ENCODE data around the gene SH3TC2. TPM values are rescaled to one million over a fixed set of nuclear protein-coding genes. Genes with fewer than 3 reads are reported as not detected.

The SH3TC2 gene
- total RNA-seq, 1 donor from 2014 or later: 0.25 TPM

GRCh38 chr5:149094996-149095395 is 32.1 kb upstream of the SH3TC2 start:
- Mint-ChIP-seq H3K4me1 (ENCODE audit: low read depth, unreplicated experiment) (no peaks in the 10 kb centered on the region), H3K27ac (ENCODE audit: unreplicated experiment) (no peak overlapping the region), H3K9me3 (ENCODE audit: unreplicated experiment) (peaks cover 10% of the 10 kb centered on the region), H3K36me3 (ENCODE audit: unreplicated experiment) (peaks cover 16% of the 10 kb centered on the region), H3K4me3 (ENCODE audit: unreplicated experiment) (no peak overlapping the region), H3K27me3 (ENCODE audit: unreplicated experiment) (no peaks in the 10 kb centered on the region)
- TF ChIP-seq, protein P1, sequence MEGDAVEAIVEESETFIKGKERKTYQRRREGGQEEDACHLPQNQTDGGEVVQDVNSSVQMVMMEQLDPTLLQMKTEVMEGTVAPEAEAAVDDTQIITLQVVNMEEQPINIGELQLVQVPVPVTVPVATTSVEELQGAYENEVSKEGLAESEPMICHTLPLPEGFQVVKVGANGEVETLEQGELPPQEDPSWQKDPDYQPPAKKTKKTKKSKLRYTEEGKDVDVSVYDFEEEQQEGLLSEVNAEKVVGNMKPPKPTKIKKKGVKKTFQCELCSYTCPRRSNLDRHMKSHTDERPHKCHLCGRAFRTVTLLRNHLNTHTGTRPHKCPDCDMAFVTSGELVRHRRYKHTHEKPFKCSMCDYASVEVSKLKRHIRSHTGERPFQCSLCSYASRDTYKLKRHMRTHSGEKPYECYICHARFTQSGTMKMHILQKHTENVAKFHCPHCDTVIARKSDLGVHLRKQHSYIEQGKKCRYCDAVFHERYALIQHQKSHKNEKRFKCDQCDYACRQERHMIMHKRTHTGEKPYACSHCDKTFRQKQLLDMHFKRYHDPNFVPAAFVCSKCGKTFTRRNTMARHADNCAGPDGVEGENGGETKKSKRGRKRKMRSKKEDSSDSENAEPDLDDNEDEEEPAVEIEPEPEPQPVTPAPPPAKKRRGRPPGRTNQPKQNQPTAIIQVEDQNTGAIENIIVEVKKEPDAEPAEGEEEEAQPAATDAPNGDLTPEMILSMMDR (IDR thresholded peaks at IDR 0.05; ENCODE audit: partially characterized antibody, unreplicated experiment): no peak
- DNase-seq: no peak

GRCh38 chr5:149093625-149094024 is 30.8 kb upstream of the SH3TC2 start:
- H3K27me3 Mint-ChIP-seq (ENCODE audit: unreplicated experiment): no peaks in the 10 kb centered on the region
- no peak overlapping the region for H3K27ac Mint-ChIP-seq (ENCODE audit: unreplicated experiment)
- no peak overlapping the region for H3K4me3 Mint-ChIP-seq (ENCODE audit: unreplicated experiment)
- H3K36me3 Mint-ChIP-seq (ENCODE audit: unreplicated experiment): peaks cover 8% of the 10 kb centered on the region
- H3K4me1 Mint-ChIP-seq (ENCODE audit: low read depth, unreplicated experiment): no peaks in the 10 kb centered on the region
- no peak for DNase-seq
- TF ChIP-seq, protein P1 (IDR thresholded peaks at IDR 0.05; ENCODE audit: partially characterized antibody, unreplicated experiment): no peak
- peaks cover 10% of the 10 kb centered on the region for H3K9me3 Mint-ChIP-seq (ENCODE audit: unreplicated experiment)

GRCh38 chr5:149089796-149090195 is 26.9 kb upstream of the SH3TC2 start:
- DNase-seq: no peak
- no peak overlapping the region for H3K27ac Mint-ChIP-seq (ENCODE audit: unreplicated experiment)
- peaks cover 2% of the 10 kb centered on the region for H3K9me3 Mint-ChIP-seq (ENCODE audit: unreplicated experiment)
- no peaks in the 10 kb centered on the region for H3K4me1 Mint-ChIP-seq (ENCODE audit: low read depth, unreplicated experiment)
- H3K36me3 Mint-ChIP-seq (ENCODE audit: unreplicated experiment): peaks cover 14% of the 10 kb centered on the region
- H3K4me3 Mint-ChIP-seq (ENCODE audit: unreplicated experiment): no peak overlapping the region
- TF ChIP-seq, protein P1 (IDR thresholded peaks at IDR 0.05; ENCODE audit: partially characterized antibody, unreplicated experiment): no peak
- H3K27me3 Mint-ChIP-seq (ENCODE audit: unreplicated experiment): no peaks in the 10 kb centered on the region

- H3K36me3 Mint-ChIP-seq (ENCODE audit: unreplicated experiment): peaks cover 14% of the 10 kb centered on the region
- no peaks in the 10 kb centered on the region for H3K4me1 Mint-ChIP-seq (ENCODE audit: low read depth, unreplicated experiment)
- no peaks in the 10 kb centered on the region for H3K27me3 Mint-ChIP-seq (ENCODE audit: unreplicated experiment)
- H3K27ac Mint-ChIP-seq (ENCODE audit: unreplicated experiment): no peak overlapping the region
- H3K9me3 Mint-ChIP-seq (ENCODE audit: unreplicated experiment): peaks cover 2% of the 10 kb centered on the region
- TF ChIP-seq, protein P1 (IDR thresholded peaks at IDR 0.05; ENCODE audit: partially characterized antibody, unreplicated experiment): no peak
- no peak overlapping the region for H3K4me3 Mint-ChIP-seq (ENCODE audit: unreplicated experiment)
- DNase-seq: no peak
Observed at GRCh38 chr5:149088686-149089085, 25.8 kb upstream of the SH3TC2 start.

- Mint-ChIP-seq H3K4me3 (ENCODE audit: unreplicated experiment) (no peak overlapping the region), H3K27me3 (ENCODE audit: unreplicated experiment) (peaks cover 1% of the 10 kb centered on the region), H3K4me1 (ENCODE audit: low read depth, unreplicated experiment) (no peaks in the 10 kb centered on the region), H3K36me3 (ENCODE audit: unreplicated experiment) (peaks cover 8% of the 10 kb centered on the region), H3K9me3 (ENCODE audit: unreplicated experiment) (peaks cover 2% of the 10 kb centered on the region), H3K27ac (ENCODE audit: unreplicated experiment) (no peak overlapping the region)
- DNase-seq: no peak
- TF ChIP-seq, protein P1 (IDR thresholded peaks at IDR 0.05; ENCODE audit: partially characterized antibody, unreplicated experiment): no peak
Observed at GRCh38 chr5:149083846-149084245, 21.0 kb upstream of the SH3TC2 start.

All from glutamatergic neuron (in vitro differentiated cells).